SK-N-SH (cell line): Measurements from ENCODE around the gene FLCN. TPM values are rescaled to one million over a fixed set of nuclear protein-coding genes. Genes with fewer than 3 reads are reported as not detected.

ENCODE experiments used
- CTCF ChIA-PET: fragments of 300-600, 350-600 bp; formaldehyde crosslinking; extraction: SDS; loops from one replicate; lab custom pipeline; 2021; lab: Yijun Ruan, JAX
- POLR2A ChIA-PET: fragments of 350-600 bp; sonication (Branson Sonifier 250); formaldehyde crosslinking; extraction: SDS; loops from one replicate; lab custom pipeline; 2020; ENCODE audit warnings: antibody characterized with exemption, inconsistent platforms; lab: Yijun Ruan, JAX
- DNase-seq: peaks from one replicate; pipeline ENCODE4 v3.0.0; 2012
- H2AFZ ChIP-seq: fragments of 200-600 bp; sonication (generic); 2 replicates; pipeline ENCODE4 v1.8.1; 2016; ENCODE audit warnings: antibody characterized with exemption, mild to moderate bottlenecking, low read depth
- H3F3A ChIP-seq: fragments of 200-600 bp; sonication (generic); replicated peaks from 2 replicates; pipeline ENCODE3; 2016; ENCODE audit warnings: antibody characterized with exemption, mild to moderate bottlenecking; ENCODE audit not compliant: insufficient read depth
- H3K27ac ChIP-seq, 2 experiments: fragments of 200-500 bp in 1 of 2; fragments of 200-600 bp in 1 of 2; sonication (Bioruptor generic) in 1 of 2; sonication (generic), shearing (Covaris generic) in 1 of 2; 2 replicates each; pipeline versions ENCODE4 v1.5.1 to v1.6.1; 2014 to 2016; ENCODE audit warnings: low read depth in 2 of 2, inconsistent platforms in 1 of 2, low read length in 1 of 2, mild to moderate bottlenecking in 1 of 2, mixed read lengths in 1 of 2
- H3K27me3 ChIP-seq: fragments of 200-600 bp; sonication (generic), shearing (Covaris generic); 2 replicates; pipeline ENCODE4 v1.6.1; 2016; ENCODE audit warnings: mixed run types; ENCODE audit not compliant: insufficient read depth
- H3K36me3 ChIP-seq, 2 experiments: fragments of 200-500 bp in 1 of 2; fragments of 200-600 bp in 1 of 2; sonication (Bioruptor generic) in 1 of 2; sonication (generic) in 1 of 2; replicated peaks in 1 of 2; 2 replicates each; pipeline versions ENCODE3 to v1.5.1; 2014 to 2016; ENCODE audit warnings: low read length in 1 of 2, mild to moderate bottlenecking in 1 of 2; ENCODE audit not compliant: insufficient read depth in 2 of 2, control insufficient read depth in 1 of 2
- H3K4me1 ChIP-seq, 2 experiments: fragments of 200-500 bp in 1 of 2; fragments of 200-600 bp in 1 of 2; sonication (Bioruptor generic) in 1 of 2; sonication (generic), shearing (Covaris generic) in 1 of 2; 2 replicates each; pipeline versions ENCODE4 v1.5.1 to v1.6.1; 2014 to 2016; ENCODE audit warnings: low read depth in 1 of 2, low read length in 1 of 2, mixed run types in 1 of 2; ENCODE audit not compliant: insufficient read depth in 2 of 2, control insufficient read depth in 1 of 2
- H3K4me2 ChIP-seq: fragments of 200-600 bp; sonication (generic), shearing (Covaris generic); 2 replicates; pipeline ENCODE4 v1.6.1; 2017; ENCODE audit warnings: mixed run types
- H3K4me3 ChIP-seq, 2 experiments: fragments of 200-500 bp in 1 of 2; fragments of 200-600 bp in 1 of 2; sonication (Bioruptor generic) in 1 of 2; sonication (generic), shearing (Covaris generic) in 1 of 2; 2 replicates each; pipeline versions ENCODE4 v1.5.1 to v1.8.1; 2014 to 2016; ENCODE audit warnings: low read depth in 2 of 2, inconsistent platforms in 1 of 2, low read length in 1 of 2, mild to moderate bottlenecking in 1 of 2, mixed read lengths in 1 of 2, moderate library complexity in 1 of 2
- H3K79me2 ChIP-seq: fragments of 200-600 bp; sonication (generic); 2 replicates; pipeline ENCODE4 v1.8.1; 2017; ENCODE audit warnings: mild to moderate bottlenecking; ENCODE audit not compliant: insufficient read depth
- H3K9ac ChIP-seq: fragments of 200-600 bp; sonication (generic); 2 replicates; pipeline ENCODE4 v1.6.1; 2017; ENCODE audit warnings: mixed run types
- H3K9me2 ChIP-seq: fragments of 200-600 bp; sonication (generic); 2 replicates; pipeline ENCODE4 v1.6.1; 2017; ENCODE audit warnings: mixed run types
- H3K9me3 ChIP-seq: fragments of 200-600 bp; sonication (generic); 2 replicates; pipeline ENCODE4 v1.6.1; 2017; ENCODE audit warnings: mixed run types, mild to moderate bottlenecking, moderate library complexity
- H4K20me1 ChIP-seq: fragments of 200-600 bp; sonication (generic); 2 replicates; pipeline ENCODE4 v1.6.1; 2017; ENCODE audit warnings: mild to moderate bottlenecking, mixed run types; ENCODE audit not compliant: insufficient read depth
- CHD2 ChIP-seq: fragments of 150-350 bp; IDR thresholded peaks from 2 replicates; pipeline ENCODE4 v1.6.1; 2018; ENCODE audit warnings: low read length; ENCODE audit not compliant: partially characterized antibody
- ELF1 ChIP-seq: IDR thresholded peaks from 2 replicates; pipeline ENCODE4 v1.4.0; 2012
- RCOR1 ChIP-seq: fragments of 150-350 bp; IDR thresholded peaks from 2 replicates; pipeline ENCODE4 v1.6.1; 2017; ENCODE audit warnings: antibody characterized with exemption, low read length
- SMC3 ChIP-seq: IDR thresholded peaks from 2 replicates; pipeline ENCODE4 v1.6.1; 2012; ENCODE audit warnings: low read depth, low read length, improper control_type of control experiment
- WGBS: methylation state at CpG from one replicate; pipeline ENCODE4 v1.1.6; 2017; ENCODE audit warnings: low lambda C conversion rate; 5-methylcytosine and 5-hydroxymethylcytosine counted together
- polyA plus RNA-seq, 3 experiments: library from polyadenylated mRNA; depleted of rRNA; stranded (reverse); fragments of >200 nt; gene quantifications; 2 replicates each; pipeline ENCODE4 v1.2.3, GENCODE V29; 2012
- TF ChIP-seq, protein P1 (sequence below): fragments of 200-600 bp; sonication (generic); IDR thresholded peaks from 2 replicates; pipeline ENCODE4 v1.6.1; 2017; ENCODE audit warnings: antibody characterized with exemption, mild to moderate bottlenecking, moderate library complexity
- TF ChIP-seq, protein P2 (sequence below): fragments of 150-350 bp; IDR thresholded peaks from 2 replicates; pipeline ENCODE4 v1.6.1; 2016; ENCODE audit warnings: mild to moderate bottlenecking, low read depth, low read length
- TF ChIP-seq, protein P3 (sequence below): IDR thresholded peaks from 2 replicates; pipeline ENCODE4; 2012
- TF ChIP-seq, protein P4 (sequence below): IDR thresholded peaks from 2 replicates; pipeline ENCODE4 v1.6.1; 2012; ENCODE audit warnings: mild to moderate bottlenecking, low read depth, low read length, moderate library complexity

Gene FLCN
- polyA plus RNA-seq, 1 of the 3 experiments (the other 2 are of a cell fraction) = 14.6 TPM

DNA sequence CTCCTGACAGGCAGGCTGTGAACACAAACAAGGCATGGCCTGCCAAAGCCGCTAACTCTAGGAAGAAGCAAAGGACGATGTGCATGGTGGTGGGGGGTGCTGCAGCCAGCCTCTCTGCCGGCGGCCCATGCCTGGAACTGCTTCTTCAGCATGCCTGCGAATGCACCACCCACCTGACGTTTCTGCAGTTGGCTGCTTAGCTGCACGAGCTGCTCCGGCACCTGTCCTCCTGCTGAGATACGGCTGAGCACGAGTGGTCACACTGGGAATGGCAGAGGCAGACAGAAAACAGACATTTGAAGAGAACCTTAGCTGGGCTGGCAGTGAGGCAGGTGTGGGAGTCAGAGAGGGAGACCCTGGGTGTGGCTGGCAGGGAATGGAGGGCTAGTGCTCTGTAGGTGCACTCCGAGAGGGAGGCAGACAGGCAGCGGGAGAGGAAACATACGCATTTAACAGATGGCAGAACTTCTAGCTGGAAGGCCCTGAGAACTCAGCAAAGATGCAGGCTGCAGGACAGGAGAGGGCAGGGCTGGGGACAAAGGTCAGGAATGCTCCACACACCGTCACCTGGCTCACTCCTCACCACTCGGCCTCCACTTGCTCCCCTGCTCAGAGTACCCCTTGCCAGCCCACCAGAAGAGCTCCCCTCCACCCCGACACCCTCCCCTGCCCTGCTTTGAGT is 5.2 kb downstream of the FLCN start:
- Histone ChIP-seq H3K36me3 (peaks cover 14 to 33% of the 10 kb centered on the region in 2 experiments), H3K9me3 (no peaks in the 10 kb centered on the region), H3K4me2 (no peak overlapping the region), H3K9ac (no peak overlapping the region), H3K4me1 (peaks cover 4 to 12% of the 10 kb centered on the region in 2 experiments; a peak in 3 of 4 replicates), H3K27ac (no peak overlapping the region), H3K79me2 (peaks cover 45% of the 10 kb centered on the region), H3K4me3 (no peak overlapping the region), H3F3A (no peaks in the 10 kb centered on the region), H3K9me2 (no peaks in the 10 kb centered on the region), H4K20me1 (peaks cover 21% of the 10 kb centered on the region), H2AFZ (no peak overlapping the region), H3K27me3 (no peaks in the 10 kb centered on the region)
- POLR2A ChIA-PET = no interaction called here
- CTCF ChIA-PET = interaction anchor here (1.8 kb wide), 1 partner anchor 11 kb away, joined by 5 read pairs; no protein-coding TSS in a partner anchor
- DNase-seq = no peak
- 83% methylated on average over 11 of the region's 16 CpGs for WGBS
- TF ChIP-seq ELF1 = no peak
- TF ChIP-seq, protein P1, sequence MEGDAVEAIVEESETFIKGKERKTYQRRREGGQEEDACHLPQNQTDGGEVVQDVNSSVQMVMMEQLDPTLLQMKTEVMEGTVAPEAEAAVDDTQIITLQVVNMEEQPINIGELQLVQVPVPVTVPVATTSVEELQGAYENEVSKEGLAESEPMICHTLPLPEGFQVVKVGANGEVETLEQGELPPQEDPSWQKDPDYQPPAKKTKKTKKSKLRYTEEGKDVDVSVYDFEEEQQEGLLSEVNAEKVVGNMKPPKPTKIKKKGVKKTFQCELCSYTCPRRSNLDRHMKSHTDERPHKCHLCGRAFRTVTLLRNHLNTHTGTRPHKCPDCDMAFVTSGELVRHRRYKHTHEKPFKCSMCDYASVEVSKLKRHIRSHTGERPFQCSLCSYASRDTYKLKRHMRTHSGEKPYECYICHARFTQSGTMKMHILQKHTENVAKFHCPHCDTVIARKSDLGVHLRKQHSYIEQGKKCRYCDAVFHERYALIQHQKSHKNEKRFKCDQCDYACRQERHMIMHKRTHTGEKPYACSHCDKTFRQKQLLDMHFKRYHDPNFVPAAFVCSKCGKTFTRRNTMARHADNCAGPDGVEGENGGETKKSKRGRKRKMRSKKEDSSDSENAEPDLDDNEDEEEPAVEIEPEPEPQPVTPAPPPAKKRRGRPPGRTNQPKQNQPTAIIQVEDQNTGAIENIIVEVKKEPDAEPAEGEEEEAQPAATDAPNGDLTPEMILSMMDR = no peak
- no peak for TF ChIP-seq SMC3
- TF ChIP-seq, protein P2, sequence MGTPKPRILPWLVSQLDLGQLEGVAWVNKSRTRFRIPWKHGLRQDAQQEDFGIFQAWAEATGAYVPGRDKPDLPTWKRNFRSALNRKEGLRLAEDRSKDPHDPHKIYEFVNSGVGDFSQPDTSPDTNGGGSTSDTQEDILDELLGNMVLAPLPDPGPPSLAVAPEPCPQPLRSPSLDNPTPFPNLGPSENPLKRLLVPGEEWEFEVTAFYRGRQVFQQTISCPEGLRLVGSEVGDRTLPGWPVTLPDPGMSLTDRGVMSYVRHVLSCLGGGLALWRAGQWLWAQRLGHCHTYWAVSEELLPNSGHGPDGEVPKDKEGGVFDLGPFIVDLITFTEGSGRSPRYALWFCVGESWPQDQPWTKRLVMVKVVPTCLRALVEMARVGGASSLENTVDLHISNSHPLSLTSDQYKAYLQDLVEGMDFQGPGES = no peak
- no peak for TF ChIP-seq RCOR1
- no peak for TF ChIP-seq CHD2
- TF ChIP-seq, protein P3, sequence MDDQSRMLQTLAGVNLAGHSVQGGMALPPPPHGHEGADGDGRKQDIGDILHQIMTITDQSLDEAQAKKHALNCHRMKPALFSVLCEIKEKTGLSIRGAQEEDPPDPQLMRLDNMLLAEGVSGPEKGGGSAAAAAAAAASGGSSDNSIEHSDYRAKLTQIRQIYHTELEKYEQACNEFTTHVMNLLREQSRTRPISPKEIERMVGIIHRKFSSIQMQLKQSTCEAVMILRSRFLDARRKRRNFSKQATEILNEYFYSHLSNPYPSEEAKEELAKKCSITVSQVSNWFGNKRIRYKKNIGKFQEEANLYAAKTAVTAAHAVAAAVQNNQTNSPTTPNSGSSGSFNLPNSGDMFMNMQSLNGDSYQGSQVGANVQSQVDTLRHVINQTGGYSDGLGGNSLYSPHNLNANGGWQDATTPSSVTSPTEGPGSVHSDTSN = no peak
- TF ChIP-seq, protein P4, sequence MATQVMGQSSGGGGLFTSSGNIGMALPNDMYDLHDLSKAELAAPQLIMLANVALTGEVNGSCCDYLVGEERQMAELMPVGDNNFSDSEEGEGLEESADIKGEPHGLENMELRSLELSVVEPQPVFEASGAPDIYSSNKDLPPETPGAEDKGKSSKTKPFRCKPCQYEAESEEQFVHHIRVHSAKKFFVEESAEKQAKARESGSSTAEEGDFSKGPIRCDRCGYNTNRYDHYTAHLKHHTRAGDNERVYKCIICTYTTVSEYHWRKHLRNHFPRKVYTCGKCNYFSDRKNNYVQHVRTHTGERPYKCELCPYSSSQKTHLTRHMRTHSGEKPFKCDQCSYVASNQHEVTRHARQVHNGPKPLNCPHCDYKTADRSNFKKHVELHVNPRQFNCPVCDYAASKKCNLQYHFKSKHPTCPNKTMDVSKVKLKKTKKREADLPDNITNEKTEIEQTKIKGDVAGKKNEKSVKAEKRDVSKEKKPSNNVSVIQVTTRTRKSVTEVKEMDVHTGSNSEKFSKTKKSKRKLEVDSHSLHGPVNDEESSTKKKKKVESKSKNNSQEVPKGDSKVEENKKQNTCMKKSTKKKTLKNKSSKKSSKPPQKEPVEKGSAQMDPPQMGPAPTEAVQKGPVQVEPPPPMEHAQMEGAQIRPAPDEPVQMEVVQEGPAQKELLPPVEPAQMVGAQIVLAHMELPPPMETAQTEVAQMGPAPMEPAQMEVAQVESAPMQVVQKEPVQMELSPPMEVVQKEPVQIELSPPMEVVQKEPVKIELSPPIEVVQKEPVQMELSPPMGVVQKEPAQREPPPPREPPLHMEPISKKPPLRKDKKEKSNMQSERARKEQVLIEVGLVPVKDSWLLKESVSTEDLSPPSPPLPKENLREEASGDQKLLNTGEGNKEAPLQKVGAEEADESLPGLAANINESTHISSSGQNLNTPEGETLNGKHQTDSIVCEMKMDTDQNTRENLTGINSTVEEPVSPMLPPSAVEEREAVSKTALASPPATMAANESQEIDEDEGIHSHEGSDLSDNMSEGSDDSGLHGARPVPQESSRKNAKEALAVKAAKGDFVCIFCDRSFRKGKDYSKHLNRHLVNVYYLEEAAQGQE = no peak
- TF ChIP-seq, all 33 proteins: peak for 0
